Neuronal stem cell (in vitro differentiated cells): ENCODE data around the gene TRIM49B. TPM values are rescaled to one million over a fixed set of nuclear protein-coding genes. Genes with fewer than 3 reads are reported as not detected.
"Not testable (repeated sequence)": the region's sequence is repeated elsewhere in the genome, so short reads cannot be mapped to it uniquely, and the experiment has no call there.

Experiments
- DNase-seq: peaks from one replicate; pipeline ENCODE4 v3.0.0-alpha.2; 2013; ENCODE audit warnings: low spot score
- H2AFZ ChIP-seq: one replicate; pipeline ENCODE4 v1.6.1; 2013; ENCODE audit warnings: mild to moderate bottlenecking, low read length, inconsistent platforms
- H2AK5ac ChIP-seq: 2 replicates; pipeline ENCODE4 v1.6.1; 2013; ENCODE audit warnings: low read depth, mild to moderate bottlenecking, inconsistent platforms, low read length, moderate library complexity, mixed read lengths
- H2BK120ac ChIP-seq: 2 replicates; pipeline ENCODE4 v1.6.1; 2013; ENCODE audit warnings: low read depth, mild to moderate bottlenecking, inconsistent platforms, low read length, moderate library complexity, mixed read lengths
- H2BK12ac ChIP-seq: one replicate; pipeline ENCODE4 v1.6.1; 2013; ENCODE audit warnings: low read length, inconsistent platforms
- H2BK15ac ChIP-seq: 2 replicates; pipeline ENCODE4 v1.6.1; 2013; ENCODE audit warnings: mild to moderate bottlenecking, low read length, inconsistent platforms, mixed read lengths
- H2BK5ac ChIP-seq: one replicate; pipeline ENCODE4 v1.6.1; 2013; ENCODE audit warnings: inconsistent platforms, mild to moderate bottlenecking, low read length, moderate library complexity
- H3K14ac ChIP-seq: one replicate; pipeline ENCODE4 v1.6.1; 2013; ENCODE audit warnings: low read length, inconsistent platforms
- H3K18ac ChIP-seq: 2 replicates; pipeline ENCODE4 v1.6.1; 2013; ENCODE audit warnings: low read length, inconsistent platforms
- H3K23ac ChIP-seq: 2 replicates; pipeline ENCODE4 v1.6.1; 2013; ENCODE audit warnings: low read depth, mild to moderate bottlenecking, mixed read lengths, low read length, inconsistent platforms; ENCODE audit not compliant: poor library complexity
- H3K27ac ChIP-seq: replicated peaks from 3 replicates; pipeline ENCODE4 v1.5.1; 2013; ENCODE audit warnings: low read length, inconsistent platforms
- H3K27me3 ChIP-seq, 3 experiments: 2 replicates each; pipeline ENCODE4 v1.6.1; 2013; ENCODE audit warnings: low read length in 3 of 3, mild to moderate bottlenecking in 2 of 3, inconsistent platforms in 1 of 3, low read depth in 1 of 3, mixed read lengths in 1 of 3, moderate library complexity in 1 of 3; ENCODE audit not compliant: control insufficient read depth in 3 of 3, insufficient read depth in 3 of 3
- H3K36me3 ChIP-seq, 2 donors: replicated peaks in 1 of 2; 2 replicates each; pipeline ENCODE4 v1.6.1; 2013; ENCODE audit warnings: low read length in 2 of 2; ENCODE audit not compliant: control insufficient read depth in 2 of 2, insufficient read depth in 2 of 2
- H3K4ac ChIP-seq: 2 replicates; pipeline ENCODE4 v1.6.1; 2013; ENCODE audit warnings: inconsistent platforms, mild to moderate bottlenecking, low read length, moderate library complexity
- H3K4me1 ChIP-seq, 2 donors: 1 replicate in 1 of 2; 2 replicates in 1 of 2; pipeline ENCODE4 v1.6.1; 2013; ENCODE audit warnings: low read length in 2 of 2, low read depth in 1 of 2; ENCODE audit not compliant: control insufficient read depth in 2 of 2, insufficient read depth in 1 of 2
- H3K4me2 ChIP-seq: one replicate; pipeline ENCODE4 v1.6.1; 2013; ENCODE audit warnings: mild to moderate bottlenecking, low read length, inconsistent platforms; ENCODE audit not compliant: insufficient read depth, poor library complexity, severe bottlenecking
- H3K4me3 ChIP-seq, 2 donors: 2 replicates each; pipeline ENCODE4 v1.5.1; 2013; ENCODE audit warnings: low read length in 2 of 2, mild to moderate bottlenecking in 2 of 2, inconsistent platforms in 1 of 2, moderate library complexity in 1 of 2
- H3K79me1 ChIP-seq: one replicate; pipeline ENCODE4 v1.6.1; 2013; ENCODE audit warnings: low read depth, mild to moderate bottlenecking, inconsistent platforms, low read length, moderate library complexity
- H3K9ac ChIP-seq: one replicate; pipeline ENCODE4 v1.6.1; 2013; ENCODE audit warnings: mild to moderate bottlenecking, low read depth, low read length, inconsistent platforms; ENCODE audit not compliant: poor library complexity
- H3K9me3 ChIP-seq, 2 donors: replicated peaks in 1 of 2; 2 replicates each; pipeline versions ENCODE3 to v1.6.1; 2013; ENCODE audit warnings: low read length in 2 of 2, mild to moderate bottlenecking in 2 of 2, inconsistent platforms in 1 of 2, low read depth in 1 of 2, mixed read lengths in 1 of 2, moderate library complexity in 1 of 2; ENCODE audit not compliant: control insufficient read depth in 2 of 2, insufficient read depth in 1 of 2
- H4K8ac ChIP-seq: one replicate; pipeline ENCODE4 v1.6.1; 2013; ENCODE audit warnings: low read depth, mild to moderate bottlenecking, inconsistent platforms, low read length, moderate library complexity
- H4K91ac ChIP-seq: one replicate; pipeline ENCODE4 v1.6.1; 2013; ENCODE audit warnings: low read length, low read depth, mild to moderate bottlenecking, inconsistent platforms; ENCODE audit not compliant: poor library complexity
- WGBS, 2 donors: extraction: QIAGEN DNeasy Blood & Tissue Kit; methylation state at CpG; one replicate each; pipeline ENCODE4 v1.1.7; 2013; ENCODE audit warnings: missing lambda C conversion rate in 2 of 2, mixed read lengths in 1 of 2; ENCODE audit not compliant: insufficient read length in 2 of 2, insufficient replicate concordance in 1 of 2; ENCODE audit errors: extremely low coverage in 2 of 2; 5-methylcytosine and 5-hydroxymethylcytosine counted together
- polyA plus RNA-seq, 2 experiments: library from polyadenylated mRNA; stranded (reverse); fragments of 200-250 nt; gene quantifications; one replicate each; pipeline ENCODE4 v1.2.3, GENCODE V29; 2013

The TRIM49B gene
- polyA plus RNA-seq (2013, experiment 1 of 2) = not detected
- not detected for polyA plus RNA-seq (2013, experiment 2 of 2)

GRCh38 chr11:49028523-49028922, at the start of gene TRIM49B:
TSS of gene TRIM49B (plus strand) at chr11:49028823. CDS start at chr11:49031600, 2,777 bp downstream.
- not testable (repeated sequence) for H3K79me1 ChIP-seq, H3K4me2 ChIP-seq, H3K4me3 ChIP-seq, H2BK120ac ChIP-seq, H3K14ac ChIP-seq, DNase-seq, H3K4me1 ChIP-seq, H2BK5ac ChIP-seq, H2BK12ac ChIP-seq, H3K9ac ChIP-seq, H3K36me3 ChIP-seq, H2BK15ac ChIP-seq, H4K8ac ChIP-seq, H2AFZ ChIP-seq, H2AK5ac ChIP-seq, H3K23ac ChIP-seq, H3K18ac ChIP-seq, H3K9me3 ChIP-seq, H3K27me3 ChIP-seq, H3K4ac ChIP-seq, H3K27ac ChIP-seq, H4K91ac ChIP-seq
- WGBS, 2 donors = no CpG with 5 or more reads among the region's 2 CpGs

- H2AFZ ChIP-seq, H3K18ac ChIP-seq, H3K79me1 ChIP-seq, H3K9ac ChIP-seq, H3K9me3 ChIP-seq, H2AK5ac ChIP-seq, H3K27me3 ChIP-seq, H2BK5ac ChIP-seq, H3K4me2 ChIP-seq, H3K27ac ChIP-seq, H3K4me3 ChIP-seq, H3K14ac ChIP-seq, H2BK120ac ChIP-seq, DNase-seq, H3K4me1 ChIP-seq, H3K4ac ChIP-seq, H4K91ac ChIP-seq, H4K8ac ChIP-seq, H3K36me3 ChIP-seq, H2BK15ac ChIP-seq, H2BK12ac ChIP-seq, H3K23ac ChIP-seq: not testable (repeated sequence)
Observed at GRCh38 chr11:48983785-48984184, 44.8 kb upstream of the TRIM49B start, which contains the start of gene TRIM51G. TSS of gene TRIM51G (minus strand) at chr11:48983885. CDS start at chr11:48981695, 2,190 bp downstream.

- H4K91ac ChIP-seq, H3K9ac ChIP-seq, H2AK5ac ChIP-seq, DNase-seq, H3K79me1 ChIP-seq, H2BK15ac ChIP-seq, H3K4me3 ChIP-seq, H2BK12ac ChIP-seq, H3K4me1 ChIP-seq, H2BK120ac ChIP-seq, H3K23ac ChIP-seq, H3K18ac ChIP-seq, H4K8ac ChIP-seq, H3K4ac ChIP-seq, H2BK5ac ChIP-seq, H2AFZ ChIP-seq, H3K14ac ChIP-seq, H3K27me3 ChIP-seq, H3K27ac ChIP-seq, H3K36me3 ChIP-seq, H3K4me2 ChIP-seq, H3K9me3 ChIP-seq: not testable (repeated sequence)
- WGBS, 2 donors = no CpG with 5 or more reads among the region's 28 CpGs
Observed at GRCh38 chr11:49048229-49048628, 19.6 kb downstream of the TRIM49B start.

- not testable (repeated sequence) for H2BK12ac ChIP-seq, H3K36me3 ChIP-seq, H3K4me3 ChIP-seq, H3K18ac ChIP-seq, H3K23ac ChIP-seq, H3K4me1 ChIP-seq, H2BK15ac ChIP-seq, H3K4ac ChIP-seq, H3K9me3 ChIP-seq, DNase-seq, H2AK5ac ChIP-seq, H3K9ac ChIP-seq, H3K14ac ChIP-seq, H3K4me2 ChIP-seq, H4K91ac ChIP-seq, H2BK120ac ChIP-seq, H4K8ac ChIP-seq, H2AFZ ChIP-seq, H2BK5ac ChIP-seq, H3K79me1 ChIP-seq, H3K27me3 ChIP-seq, H3K27ac ChIP-seq
- no CpG with 5 or more reads among the region's 38 CpGs for WGBS, 2 donors
Observed at GRCh38 chr11:49049821-49050220, 21.2 kb downstream of the TRIM49B start.
